ENCODE data around the gene C8B. TPM values are rescaled to one million over a fixed set of nuclear protein-coding genes. Genes with fewer than 3 reads are reported as not detected.

Gene C8B
- total and polyA plus RNA-seq, 2 experiments from 2014 or later = not detected

GRCh38 chr1:56916630-56917029, 49.2 kb downstream of the C8B start (continued):
- TF ChIP-seq ETS1 (IDR thresholded peaks at IDR 0.05) (no peak), EZH2 (IDR thresholded peaks at IDR 0.05; ENCODE audit: low read depth, unreplicated experiment) (no peak), REST (IDR thresholded peaks at IDR 0.05; ENCODE audit: unreplicated experiment) (no peak), ZNF114 (CRISPR knock-in tag; IDR thresholded peaks at IDR 0.05) (no peak), STAT1 (IDR thresholded peaks at IDR 0.05; ENCODE audit: unreplicated experiment) (no peak)

- no peaks in the 10 kb centered on the region for H3K36me3 Mint-ChIP-seq (ENCODE audit: low read depth)
- H3K27ac ChIP-seq (ENCODE audit: low read depth) = no peak overlapping the region
- H3K27me3 ChIP-seq (ENCODE audit: insufficient read depth) = no peaks in the 10 kb centered on the region
- H3F3A ChIP-seq (replicated peaks; ENCODE audit: low read depth) = no peaks in the 10 kb centered on the region
- H3K4me3 Mint-ChIP-seq = no peak overlapping the region
- peaks cover 10% of the 10 kb centered on the region for H3K9me2 ChIP-seq (ENCODE audit: insufficient read depth)
- no peak overlapping the region for H3K4me3 ChIP-seq
- no peaks in the 10 kb centered on the region for H3K4me1 Mint-ChIP-seq
- no peaks in the 10 kb centered on the region for H3K27me3 Mint-ChIP-seq (ENCODE audit: insufficient read depth, low read depth, poor library complexity)
- no peaks in the 10 kb centered on the region for H3K79me2 ChIP-seq (replicated peaks; ENCODE audit: insufficient read depth)
- H3K9me3 Mint-ChIP-seq = no peaks in the 10 kb centered on the region
- H3K27ac Mint-ChIP-seq = no peak overlapping the region
- no peak overlapping the region for H3K4me2 ChIP-seq
- no peaks in the 10 kb centered on the region for H4K20me1 ChIP-seq (replicated peaks; ENCODE audit: insufficient read depth)
- no peaks in the 10 kb centered on the region for H3K36me3 ChIP-seq (ENCODE audit: insufficient read depth)
- no peak for DNase-seq (ENCODE audit: low spot score)
- H3K4me1 ChIP-seq (ENCODE audit: insufficient read depth) = no peaks in the 10 kb centered on the region
- ATAC-seq = no peak
- H2AFZ ChIP-seq = no peak overlapping the region
- TF ChIP-seq NANOG (IDR thresholded peaks at IDR 0.05; ENCODE audit: borderline replicate concordance) = no peak
- no peak for TF ChIP-seq ZNF462 (CRISPR knock-in tag; IDR thresholded peaks at IDR 0.05)
- TF ChIP-seq EZH2phosphoT487 (IDR thresholded peaks at IDR 0.05; ENCODE audit: unreplicated experiment) = no peak
- TF ChIP-seq JUNB (IDR thresholded peaks at IDR 0.05; ENCODE audit: unreplicated experiment) = no peak
- no peak for TF ChIP-seq ETS1 (IDR thresholded peaks at IDR 0.05)
- no peak for TF ChIP-seq ZNF114 (CRISPR knock-in tag; IDR thresholded peaks at IDR 0.05)
- no peak for TF ChIP-seq ZNF331 (CRISPR knock-in tag; IDR thresholded peaks at IDR 0.05; ENCODE audit: low read depth)
Observed at GRCh38 chr1:56915960-56916359, 49.9 kb downstream of the C8B start.

All from GM23338 (cell line).